Naive thymus-derived CD4-positive, alpha-beta T cell (primary cell): Measurements from ENCODE around the gene CCL18. TPM values are rescaled to one million over a fixed set of nuclear protein-coding genes. Genes with fewer than 3 reads are reported as not detected.
"Not testable (repeated sequence)": the region's sequence is repeated elsewhere in the genome, so short reads cannot be mapped to it uniquely, and the experiment has no call there.

ENCODE experiments used
- ATAC-seq: fragments of 150-1000 bp; cut with Tn5 transposase; 2 replicates; pipeline ENCODE4 v1.10.0; 2021; ENCODE audit warnings: mild to moderate bottlenecking, moderate library complexity
- CTCF ChIA-PET: fragments of 350-600 bp; sonication (Branson Sonifier 250); formaldehyde crosslinking; loops from one replicate; lab custom pipeline; 2021; ENCODE audit warnings: antibody characterized with exemption; lab: Charles Lee
- POLR2A ChIA-PET: fragments of 350-600 bp; sonication (Branson Sonifier 250); formaldehyde crosslinking; loops from one replicate; lab custom pipeline; 2021; ENCODE audit warnings: antibody characterized with exemption, inconsistent platforms; lab: Charles Lee
- DNase-seq, 9 donors: peaks; one replicate each; pipeline versions ENCODE4 v3.0.0 to v3.0.0-alpha.2; 2020 to 2022; ENCODE audit warnings: mixed read lengths in 1 of 9
- H3K27ac ChIP-seq: one replicate; pipeline ENCODE4 v1.7.0; 2013; ENCODE audit warnings: mild to moderate bottlenecking, low read depth, low read length, moderate library complexity
- H3K27me3 ChIP-seq, 2 donors: one replicate each; pipeline ENCODE4 v1.7.0; 2013; ENCODE audit warnings: low read length in 2 of 2, mild to moderate bottlenecking in 2 of 2, moderate library complexity in 2 of 2; ENCODE audit not compliant: control insufficient read depth in 2 of 2, insufficient read depth in 2 of 2
- H3K36me3 ChIP-seq, 3 experiments: 1 replicate in 2 of 3; 2 replicates in 1 of 3; pipeline ENCODE4 v1.7.0; 2013; ENCODE audit warnings: low read length in 3 of 3, mild to moderate bottlenecking in 3 of 3, moderate library complexity in 1 of 3; ENCODE audit not compliant: insufficient read depth in 3 of 3, control insufficient read depth in 2 of 3
- H3K4me1 ChIP-seq, 2 donors: one replicate each; pipeline ENCODE4 v1.7.0; 2013; ENCODE audit warnings: low read length in 2 of 2, mild to moderate bottlenecking in 2 of 2, moderate library complexity in 1 of 2; ENCODE audit not compliant: control insufficient read depth in 2 of 2, insufficient read depth in 2 of 2
- H3K4me3 ChIP-seq: 2 replicates; pipeline ENCODE4 v1.7.0; 2013; ENCODE audit warnings: mild to moderate bottlenecking, low read length
- H3K9me3 ChIP-seq, 3 experiments: 1 replicate in 2 of 3; 2 replicates in 1 of 3; pipeline ENCODE4 v1.7.0; 2013; ENCODE audit warnings: low read length in 3 of 3; ENCODE audit not compliant: control insufficient read depth in 2 of 3
- H3K27ac Mint-ChIP-seq, 9 donors: one replicate each; pipeline ENCODE4 v1.8.0; 2020 to 2022; ENCODE audit warnings: mixed read lengths in 9 of 9, mild to moderate bottlenecking in 8 of 9, moderate library complexity in 5 of 9, inconsistent platforms in 2 of 9
- H3K27me3 Mint-ChIP-seq, 5 donors: one replicate each; pipeline ENCODE4 v1.8.0; 2021 to 2022; ENCODE audit warnings: mixed read lengths in 5 of 5, mild to moderate bottlenecking in 1 of 5
- H3K36me3 Mint-ChIP-seq, 5 donors: one replicate each; pipeline ENCODE4 v1.8.0; 2020 to 2022; ENCODE audit warnings: mixed read lengths in 5 of 5, mild to moderate bottlenecking in 3 of 5, inconsistent platforms in 1 of 5
- H3K4me1 Mint-ChIP-seq, 7 donors: one replicate each; pipeline ENCODE4 v1.8.0; 2020 to 2022; ENCODE audit warnings: mixed read lengths in 7 of 7, mild to moderate bottlenecking in 3 of 7, inconsistent platforms in 1 of 7
- H3K4me3 Mint-ChIP-seq, 10 donors: one replicate each; pipeline ENCODE4 v1.8.0; 2020 to 2022; ENCODE audit warnings: mild to moderate bottlenecking in 10 of 10, mixed read lengths in 10 of 10, moderate library complexity in 6 of 10, inconsistent platforms in 2 of 10
- H3K9me3 Mint-ChIP-seq, 11 donors: one replicate each; pipeline ENCODE4 v1.8.0; 2020 to 2022; ENCODE audit warnings: mixed read lengths in 11 of 11, mild to moderate bottlenecking in 4 of 11, inconsistent platforms in 1 of 11, moderate library complexity in 1 of 11
- intact Hi-C, 2 donors: fragments of 100-400 bp; cut with micrococcal nuclease; formaldehyde crosslinking; loops; one replicate each; pipeline ENCODE4 v1.15.1; 2023
- polyA plus RNA-seq, 2 donors: library from polyadenylated mRNA; unstranded; fragments of 300-500 nt; fragmentation: Illumina TruSeq; gene quantifications; one replicate each; pipeline ENCODE4 v1.2.3, GENCODE V29; 2021
- total RNA-seq, 6 experiments: library from RNA in 5 of 6; stranded (reverse) in 5 of 6; gene quantifications; 1 replicate in 5 of 6; 2 replicates in 1 of 6; pipeline ENCODE4 v1.2.3 and lab custom pipeline; 2021 to 2026

The CCL18 gene
- total and polyA plus RNA-seq, 7 experiments from 2014 or later, result not detected

DNA sequence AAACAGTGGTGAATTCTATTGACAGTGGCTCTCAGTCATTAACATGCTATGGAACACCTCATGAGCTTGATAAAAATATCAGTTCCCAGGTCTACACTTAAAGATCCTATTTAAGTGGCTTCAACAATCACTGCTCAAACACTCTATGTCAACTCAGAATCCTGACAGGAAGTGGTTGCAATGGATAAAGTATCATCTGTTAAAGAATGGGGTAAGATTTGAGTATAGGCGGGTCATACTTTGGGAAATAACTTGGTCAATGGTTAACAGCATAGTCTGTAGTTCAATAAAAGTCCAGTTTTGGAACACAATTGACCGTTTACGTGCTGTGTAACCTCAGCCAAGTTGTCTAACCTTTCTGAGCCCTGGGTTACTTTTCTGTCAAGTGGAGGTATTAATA is 23.4 kb downstream of the CCL18 start:
- intact Hi-C loops, ATAC-seq, POLR2A ChIA-PET, H3K27ac Mint-ChIP-seq, CTCF ChIA-PET, DNase-seq, H3K9me3 Mint-ChIP-seq, H3K36me3 ChIP-seq, H3K27me3 ChIP-seq, H3K27ac ChIP-seq, H3K4me3 Mint-ChIP-seq, H3K9me3 ChIP-seq, H3K36me3 Mint-ChIP-seq, H3K4me3 ChIP-seq: not testable (repeated sequence)
- H3K4me1 ChIP-seq, result peaks cover 0 to 54% of the 10 kb centered on the region in 2 donors
- Mint-ChIP-seq H3K27me3 (peaks cover 13 to 31% (median 24%) of the 10 kb centered on the region in 5 donors), H3K4me1 (peaks cover 0 to 42% (median 0%) of the 10 kb centered on the region in 7 donors)

GRCh38 chr17:36087897-36088572 is 24.0 kb downstream of the CCL18 start:
- H3K27ac Mint-ChIP-seq, H3K36me3 ChIP-seq, H3K27me3 ChIP-seq, H3K9me3 Mint-ChIP-seq, intact Hi-C loops, ATAC-seq, H3K4me3 ChIP-seq, POLR2A ChIA-PET, CTCF ChIA-PET, DNase-seq, H3K27ac ChIP-seq, H3K36me3 Mint-ChIP-seq, H3K9me3 ChIP-seq: not testable (repeated sequence)
- H3K4me1 Mint-ChIP-seq, result peaks cover 0 to 39% (median 0%) of the 10 kb centered on the region in 7 donors
- H3K27me3 Mint-ChIP-seq, result peaks cover 13 to 31% (median 28%) of the 10 kb centered on the region in 5 donors
- H3K4me1 ChIP-seq, result peaks cover 0 to 52% of the 10 kb centered on the region in 2 donors
- H3K4me3 Mint-ChIP-seq, result peak overlapping the region in 1 of 10 donors; percentile 67

DNA sequence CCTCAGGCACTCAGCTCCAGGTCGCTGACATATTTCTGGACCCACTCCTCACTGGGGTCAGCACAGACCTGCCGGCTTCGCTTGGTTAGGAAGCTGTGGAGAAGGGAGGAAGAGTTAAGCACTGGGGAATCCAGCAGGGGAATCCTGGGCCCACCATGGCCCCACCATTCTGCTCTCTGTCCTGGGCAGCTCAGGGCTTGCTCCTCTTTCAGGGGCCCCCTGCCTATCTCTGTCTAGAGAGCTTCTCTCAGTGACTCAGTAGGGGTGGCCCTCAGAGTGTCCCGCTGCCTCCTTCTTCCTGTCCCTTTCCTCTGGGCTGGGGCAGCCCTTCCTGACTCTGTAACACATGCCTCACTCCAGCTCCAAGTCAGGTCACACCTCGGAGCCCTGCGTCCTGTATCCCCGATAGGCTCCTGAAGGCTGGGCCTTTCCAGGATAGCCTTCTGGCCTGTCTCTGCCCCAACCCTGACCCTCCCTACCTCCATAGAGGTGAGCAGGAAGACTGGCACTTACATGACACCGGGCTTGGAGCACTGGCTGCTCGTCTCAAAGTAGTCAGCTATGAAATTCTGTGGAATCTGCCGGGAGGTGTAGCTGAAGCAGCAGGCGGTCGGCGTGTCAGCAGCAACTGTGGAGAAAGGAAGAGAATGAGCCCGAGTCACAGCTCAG is 24.7 kb downstream of the CCL18 start:
- Mint-ChIP-seq H3K9me3 (no peaks in the 10 kb centered on the region), H3K27ac (peak overlapping the region in 1 of 9 donors; percentile 20), H3K4me3 (peak overlapping the region in 2 of 10 donors; percentile 8 to 38), H3K27me3 (peaks cover 13 to 35% (median 29%) of the 10 kb centered on the region in 5 donors), H3K36me3 (no peaks in the 10 kb centered on the region), H3K4me1 (peaks cover 0 to 36% (median 0%) of the 10 kb centered on the region in 7 donors)
- intact Hi-C loops, result no loop called here
- peaks cover 0 to 47% of the 10 kb centered on the region in 2 donors for H3K4me1 ChIP-seq
- DNase-seq (no peak), ATAC-seq (no peak)
- no peak overlapping the region for H3K4me3 ChIP-seq
- POLR2A ChIA-PET, result no interaction called here
- H3K27me3 ChIP-seq, result no peaks in the 10 kb centered on the region
- CTCF ChIA-PET, result no interaction called here
- no peaks in the 10 kb centered on the region for H3K36me3 ChIP-seq
- no peaks in the 10 kb centered on the region for H3K9me3 ChIP-seq
- no peak overlapping the region for H3K27ac ChIP-seq

- Histone ChIP-seq H3K4me1 (peaks cover 0 to 41% of the 10 kb centered on the region in 2 donors), H3K9me3 (no peaks in the 10 kb centered on the region), H3K27me3 (no peaks in the 10 kb centered on the region), H3K36me3 (no peaks in the 10 kb centered on the region), H3K27ac (no peak overlapping the region), H3K4me3 (no peak overlapping the region)
- Mint-ChIP-seq H3K4me3 (peak overlapping the region in 2 of 10 donors; percentile 8 to 43), H3K27ac (peak overlapping the region in 2 of 9 donors; percentile 60 to 69), H3K36me3 (no peaks in the 10 kb centered on the region), H3K27me3 (peaks cover 13 to 41% (median 29%) of the 10 kb centered on the region in 5 donors), H3K9me3 (peaks cover 0 to 3% (median 0%) of the 10 kb centered on the region in 11 donors), H3K4me1 (peaks cover 0 to 36% (median 0%) of the 10 kb centered on the region in 7 donors)
- ATAC-seq (no peak), DNase-seq (no peak)
- ChIA-PET POLR2A (no interaction called here), CTCF (no interaction called here)
- intact Hi-C loops, result no loop called here
These were observed 25.3 kb downstream of the CCL18 start for GRCh38 chr17:36089339-36089865.

- DNase-seq (peak in 1 of 9 donors; percentile 50), ATAC-seq (peak; percentile 76)
- Mint-ChIP-seq H3K27me3 (peaks cover 13 to 49% (median 26%) of the 10 kb centered on the region in 5 donors), H3K4me3 (peak within 1 kb of the TSS in 2 of 10 donors; percentile 8 to 43), H3K36me3 (no peaks in the 10 kb centered on the region), H3K27ac (peak within 1 kb of the TSS in 2 of 9 donors; percentile 60 to 69), H3K4me1 (peaks cover 0 to 36% (median 0%) of the 10 kb centered on the region in 7 donors), H3K9me3 (peaks cover 0 to 3% (median 0%) of the 10 kb centered on the region in 11 donors)
- no peaks in the 10 kb centered on the region for H3K36me3 ChIP-seq
- ChIA-PET POLR2A (no interaction called here), CTCF (no interaction called here)
- H3K4me1 ChIP-seq, result peaks cover 0 to 39% of the 10 kb centered on the region in 2 donors
- H3K9me3 ChIP-seq, result no peaks in the 10 kb centered on the region
- intact Hi-C loops, result loop anchor here in 1 of 2 donors (1.0 kb wide), 1 partner anchor 8 kb away; no protein-coding TSS in a partner anchor
- no peak within 1 kb of the TSS for H3K27ac ChIP-seq
- no peaks in the 10 kb centered on the region for H3K27me3 ChIP-seq
- no peak within 1 kb of the TSS for H3K4me3 ChIP-seq
These were observed 26.1 kb downstream of the CCL18 start, which contains the start of gene CCL3 for GRCh38 chr17:36089888-36090836. TSS of gene CCL3 (minus strand) at chr17:36090143. CDS start at chr17:36090058, 85 bp downstream.

DNA sequence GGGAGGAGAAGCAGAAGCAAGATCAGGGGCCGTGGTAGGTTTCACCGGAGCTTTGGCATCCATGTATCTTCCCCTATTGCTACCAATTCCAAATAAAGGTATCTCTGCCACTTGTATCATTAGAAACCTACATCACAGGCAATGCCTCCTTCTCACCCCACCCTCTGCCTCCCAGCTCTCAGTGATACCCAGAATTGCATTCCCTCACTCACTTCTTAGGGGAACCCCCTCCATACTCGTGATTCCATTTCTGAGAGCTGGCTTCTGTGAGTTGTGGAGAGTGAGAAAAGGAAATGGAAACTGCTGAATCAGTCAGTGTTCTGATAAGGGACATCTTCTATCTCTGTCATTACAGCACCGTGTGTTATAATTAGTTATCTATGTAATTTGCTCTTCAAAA is 28.2 kb downstream of the CCL18 start:
- Histone ChIP-seq H3K27me3 (no peaks in the 10 kb centered on the region), H3K4me3 (no peak overlapping the region), H3K36me3 (no peaks in the 10 kb centered on the region), H3K9me3 (no peaks in the 10 kb centered on the region), H3K4me1 (peaks cover 0 to 35% of the 10 kb centered on the region in 2 donors), H3K27ac (no peak overlapping the region)
- Mint-ChIP-seq H3K27me3 (peaks cover 13 to 49% (median 27%) of the 10 kb centered on the region in 5 donors), H3K27ac (peak overlapping the region in 1 of 9 donors; percentile 30), H3K9me3 (peaks cover 0 to 3% (median 0%) of the 10 kb centered on the region in 11 donors), H3K4me1 (peaks cover 0 to 28% (median 0%) of the 10 kb centered on the region in 7 donors), H3K36me3 (no peaks in the 10 kb centered on the region), H3K4me3 (no peak overlapping the region)
- no peak for ATAC-seq
- POLR2A ChIA-PET, result interaction anchor here (0.7 kb wide), 1 partner anchor 1255 kb away, joined by 3 read pairs; no protein-coding TSS in a partner anchor
- intact Hi-C loops, result no loop called here
- CTCF ChIA-PET, result no interaction called here
- peak in 1 of 9 donors; percentile 47 for DNase-seq
